Adrenal gland (tissue), 5 donors: ENCODE data around the gene CALHM1.

Experiments
- POLR2A ChIP-seq, 2 donors: fragments of 450-650 bp; IDR thresholded peaks; one replicate each; pipeline ENCODE4 v1.6.1; 2017; ENCODE audit warnings: antibody characterized with exemption in 2 of 2, mild to moderate bottlenecking in 2 of 2, moderate library complexity in 1 of 2
- TF ChIP-seq, protein P1 (sequence below), 6 experiments: fragments of 450-650 bp in 4 of 6; fragments of 200-600 bp in 2 of 6; sonication (generic) in 1 of 6; IDR thresholded peaks; 1 replicate in 5 of 6; 2 replicates in 1 of 6; pipeline versions ENCODE4 v1.5.1 to v1.8.0; 2016 to 2021; ENCODE audit warnings: antibody characterized with exemption in 6 of 6, mild to moderate bottlenecking in 2 of 6, moderate library complexity in 1 of 6
- donor health status: DM: no; HTN: no; CAD: no.

DNA sequence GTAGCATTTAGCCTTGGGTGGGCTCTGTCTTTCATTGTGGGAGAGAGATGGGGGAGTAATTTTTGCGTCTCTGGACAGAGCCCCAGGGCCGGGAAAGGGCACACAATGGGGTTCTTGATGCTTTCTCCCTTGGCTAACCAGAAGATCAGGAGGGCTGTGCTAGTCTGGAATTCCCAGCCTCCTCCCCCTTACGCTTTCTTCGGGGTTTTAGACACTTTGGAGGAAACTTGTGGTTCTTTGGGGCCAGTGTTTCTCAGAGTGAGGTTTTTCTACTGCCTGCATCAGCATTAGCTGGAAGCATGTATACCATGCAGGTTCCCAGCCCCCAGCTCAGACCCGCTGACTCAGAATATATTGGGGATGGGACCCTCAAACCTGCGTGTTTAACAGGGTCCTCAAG lies 41.8 kb upstream of the CALHM1 start:
- TF ChIP-seq, protein P1, sequence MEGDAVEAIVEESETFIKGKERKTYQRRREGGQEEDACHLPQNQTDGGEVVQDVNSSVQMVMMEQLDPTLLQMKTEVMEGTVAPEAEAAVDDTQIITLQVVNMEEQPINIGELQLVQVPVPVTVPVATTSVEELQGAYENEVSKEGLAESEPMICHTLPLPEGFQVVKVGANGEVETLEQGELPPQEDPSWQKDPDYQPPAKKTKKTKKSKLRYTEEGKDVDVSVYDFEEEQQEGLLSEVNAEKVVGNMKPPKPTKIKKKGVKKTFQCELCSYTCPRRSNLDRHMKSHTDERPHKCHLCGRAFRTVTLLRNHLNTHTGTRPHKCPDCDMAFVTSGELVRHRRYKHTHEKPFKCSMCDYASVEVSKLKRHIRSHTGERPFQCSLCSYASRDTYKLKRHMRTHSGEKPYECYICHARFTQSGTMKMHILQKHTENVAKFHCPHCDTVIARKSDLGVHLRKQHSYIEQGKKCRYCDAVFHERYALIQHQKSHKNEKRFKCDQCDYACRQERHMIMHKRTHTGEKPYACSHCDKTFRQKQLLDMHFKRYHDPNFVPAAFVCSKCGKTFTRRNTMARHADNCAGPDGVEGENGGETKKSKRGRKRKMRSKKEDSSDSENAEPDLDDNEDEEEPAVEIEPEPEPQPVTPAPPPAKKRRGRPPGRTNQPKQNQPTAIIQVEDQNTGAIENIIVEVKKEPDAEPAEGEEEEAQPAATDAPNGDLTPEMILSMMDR (IDR thresholded peaks at IDR 0.05) = no peak
- TF ChIP-seq POLR2A (IDR thresholded peaks at IDR 0.05) = no peak
